Tibial nerve (tissue), 3 donors: Measurements from ENCODE around the gene CFAP61.

ENCODE experiments used
- CTCF ChIP-seq, 5 experiments: fragments of 200-600 bp in 3 of 5; fragments of 450-650 bp in 2 of 5; sonication (generic) in 3 of 5; IDR thresholded peaks; one replicate each; pipeline ENCODE4 v1.5.1; 2016 to 2019; ENCODE audit warnings: antibody characterized with exemption in 5 of 5, mild to moderate bottlenecking in 3 of 5, moderate library complexity in 2 of 5
- POLR2A ChIP-seq, 2 donors: fragments of 450-650 bp; IDR thresholded peaks; one replicate each; pipeline ENCODE4 v1.6.1; 2017; ENCODE audit warnings: antibody characterized with exemption in 2 of 2, mild to moderate bottlenecking in 2 of 2, moderate library complexity in 2 of 2

- TF ChIP-seq CTCF (IDR thresholded peaks at IDR 0.05) (no peak), POLR2A (IDR thresholded peaks at IDR 0.05) (no peak)
Measured at GRCh38 chr20:20137851-20138250, 85.5 kb downstream of the CFAP61 start.
